ENCODE measurements around the gene LIMA1. TPM values are rescaled to one million over a fixed set of nuclear protein-coding genes. Genes with fewer than 3 reads are reported as not detected.

Gene LIMA1
- total RNA-seq, 1 donor from 2014 or later, result 17.1 TPM

DNA sequence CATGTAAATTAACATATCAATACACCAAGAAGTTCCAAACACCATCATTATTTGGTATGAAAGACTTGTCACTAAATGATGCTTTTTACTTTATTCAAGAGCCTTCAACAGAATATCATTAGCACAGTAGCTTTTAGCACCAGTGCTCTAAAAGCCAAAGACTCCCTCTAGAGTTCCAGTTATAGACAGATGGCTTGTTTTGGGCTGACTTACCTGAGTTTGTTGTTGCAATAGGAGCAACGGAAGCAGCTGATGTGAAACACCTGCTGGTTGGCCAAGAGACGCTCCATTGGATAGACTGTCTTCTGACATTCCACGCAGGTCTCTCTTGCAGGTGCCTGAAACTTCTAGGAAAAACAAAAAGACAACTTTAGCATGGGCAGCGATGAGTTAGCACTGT is 101.6 kb downstream of the LIMA1 start:
- Histone ChIP-seq H3K27ac (replicated peaks) (no peak overlapping the region), H3K4me3 (no peak overlapping the region), H3K36me3 (peaks cover 52% of the 10 kb centered on the region), H3K9me3 (replicated peaks) (no peaks in the 10 kb centered on the region), H3K27me3 (ENCODE audit: low read depth) (no peaks in the 10 kb centered on the region), H3K4me1 (peaks cover 35% of the 10 kb centered on the region)
- intact Hi-C loops (cut with micrococcal nuclease), result no loop called here
- DNase-seq, result no peak
- TF ChIP-seq, protein P1, sequence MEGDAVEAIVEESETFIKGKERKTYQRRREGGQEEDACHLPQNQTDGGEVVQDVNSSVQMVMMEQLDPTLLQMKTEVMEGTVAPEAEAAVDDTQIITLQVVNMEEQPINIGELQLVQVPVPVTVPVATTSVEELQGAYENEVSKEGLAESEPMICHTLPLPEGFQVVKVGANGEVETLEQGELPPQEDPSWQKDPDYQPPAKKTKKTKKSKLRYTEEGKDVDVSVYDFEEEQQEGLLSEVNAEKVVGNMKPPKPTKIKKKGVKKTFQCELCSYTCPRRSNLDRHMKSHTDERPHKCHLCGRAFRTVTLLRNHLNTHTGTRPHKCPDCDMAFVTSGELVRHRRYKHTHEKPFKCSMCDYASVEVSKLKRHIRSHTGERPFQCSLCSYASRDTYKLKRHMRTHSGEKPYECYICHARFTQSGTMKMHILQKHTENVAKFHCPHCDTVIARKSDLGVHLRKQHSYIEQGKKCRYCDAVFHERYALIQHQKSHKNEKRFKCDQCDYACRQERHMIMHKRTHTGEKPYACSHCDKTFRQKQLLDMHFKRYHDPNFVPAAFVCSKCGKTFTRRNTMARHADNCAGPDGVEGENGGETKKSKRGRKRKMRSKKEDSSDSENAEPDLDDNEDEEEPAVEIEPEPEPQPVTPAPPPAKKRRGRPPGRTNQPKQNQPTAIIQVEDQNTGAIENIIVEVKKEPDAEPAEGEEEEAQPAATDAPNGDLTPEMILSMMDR (IDR thresholded peaks at IDR 0.05; ENCODE audit: borderline replicate concordance), result no peak

DNA sequence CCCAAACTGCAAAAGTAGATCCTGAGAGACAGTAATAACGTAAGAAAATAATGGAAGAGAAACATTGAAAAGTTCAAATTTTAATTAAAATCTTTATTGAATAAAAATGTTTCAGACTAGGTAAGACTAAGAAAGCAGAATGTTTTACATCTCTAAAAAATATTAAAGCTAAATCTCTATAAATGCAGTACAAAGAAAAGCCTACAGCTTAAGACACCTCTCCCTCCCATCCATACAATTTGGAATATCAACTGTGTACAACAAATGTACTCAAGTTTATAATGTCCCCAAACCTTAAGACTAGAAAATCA is 107.6 kb downstream of the LIMA1 start:
- intact Hi-C loops (cut with micrococcal nuclease), result loop anchor here (5.0 kb wide), 1 partner anchor 98 kb away; no protein-coding TSS in a partner anchor
- Histone ChIP-seq H3K9me3 (replicated peaks) (no peaks in the 10 kb centered on the region), H3K36me3 (peaks cover 42% of the 10 kb centered on the region), H3K4me3 (no peak overlapping the region), H3K27ac (replicated peaks) (no peak overlapping the region), H3K27me3 (ENCODE audit: low read depth) (no peaks in the 10 kb centered on the region), H3K4me1 (no peaks in the 10 kb centered on the region)
- TF ChIP-seq, protein P1 (IDR thresholded peaks at IDR 0.05; ENCODE audit: borderline replicate concordance), result no peak
- DNase-seq, result no peak

DNA sequence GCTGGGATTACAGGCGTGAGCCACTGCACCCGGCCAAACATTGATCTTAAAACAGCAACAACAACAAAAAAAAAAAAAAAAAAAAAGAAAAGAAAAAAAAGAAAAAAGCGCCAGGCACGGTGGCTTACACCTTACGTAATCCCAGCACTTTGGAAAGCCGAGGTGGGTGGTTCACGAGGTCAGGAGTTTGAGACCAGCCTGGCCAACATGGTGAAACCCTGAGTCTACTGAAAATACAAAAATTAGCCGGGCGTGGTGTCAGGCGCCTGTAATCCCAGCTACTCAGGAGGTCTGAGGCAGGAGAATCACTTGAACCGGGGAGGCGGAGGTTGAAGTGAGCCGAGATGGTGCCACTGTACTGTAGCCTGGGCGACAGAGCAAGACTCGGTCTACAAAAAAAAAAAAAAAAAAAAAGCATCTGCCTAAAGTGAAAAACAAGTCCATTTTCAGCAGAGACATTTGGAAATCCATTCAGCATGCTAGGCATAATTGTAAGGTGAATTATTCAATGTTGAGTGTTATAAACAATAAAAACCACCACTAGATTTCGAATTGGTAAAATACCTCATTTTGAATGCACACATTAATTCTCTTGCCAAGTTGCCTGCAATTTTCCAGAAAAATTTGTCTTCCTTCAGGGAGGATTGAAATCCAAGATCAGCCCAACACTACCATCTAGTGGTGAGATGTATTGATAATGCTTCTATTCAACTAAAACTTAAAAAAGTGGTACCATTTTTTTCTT is 108.2 kb downstream of the LIMA1 start:
- Histone ChIP-seq H3K36me3 (peaks cover 37% of the 10 kb centered on the region), H3K27ac (replicated peaks) (no peak overlapping the region), H3K27me3 (ENCODE audit: low read depth) (no peaks in the 10 kb centered on the region), H3K4me1 (no peaks in the 10 kb centered on the region), H3K9me3 (replicated peaks) (no peaks in the 10 kb centered on the region), H3K4me3 (no peak overlapping the region)
- DNase-seq, result no peak
- TF ChIP-seq, protein P1 (IDR thresholded peaks at IDR 0.05; ENCODE audit: borderline replicate concordance), result peak; percentile 75
- intact Hi-C loops (cut with micrococcal nuclease), result loop anchor here (5.0 kb wide), 1 partner anchor 98 kb away; no protein-coding TSS in a partner anchor

DNA sequence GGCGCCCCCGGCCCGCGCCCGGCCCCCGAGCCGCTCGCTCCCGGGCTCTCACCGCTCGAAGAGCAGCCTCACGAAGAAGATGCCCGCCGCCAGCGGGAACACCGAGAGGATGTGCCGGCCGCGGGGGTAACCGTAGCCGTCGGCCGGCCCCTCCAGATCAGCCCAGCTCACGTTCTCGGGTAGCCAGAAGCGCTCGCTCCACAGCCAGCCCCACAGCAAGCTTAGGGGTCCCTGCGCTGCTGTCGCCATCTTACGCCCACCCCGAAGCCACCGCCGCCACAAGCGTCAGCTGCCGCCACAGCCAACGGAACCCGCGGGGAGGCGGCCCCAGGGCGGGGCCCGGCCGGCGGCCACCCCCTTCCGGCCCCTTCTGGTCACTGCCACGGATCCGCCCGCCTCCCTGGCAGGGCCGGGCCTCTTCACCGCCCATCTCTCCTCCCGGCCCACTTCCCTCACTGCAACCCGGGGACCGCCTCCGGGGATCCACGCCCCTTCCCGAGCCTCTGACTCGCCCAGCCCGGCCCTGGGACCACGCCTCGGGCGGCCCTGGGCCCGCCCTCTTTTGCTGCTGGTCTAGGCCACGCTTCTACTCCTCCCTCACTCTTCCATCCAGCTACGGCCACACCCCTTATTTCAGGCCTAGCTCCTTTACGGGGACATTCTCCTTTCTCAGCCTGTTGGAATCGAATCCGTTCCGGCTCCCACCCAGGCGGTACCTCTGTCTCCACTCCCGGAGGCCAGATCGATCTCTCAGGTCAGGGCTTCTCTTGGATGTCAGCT is 116.1 kb downstream of the LIMA1 start, which contains the start of gene CERS5:
CERS5 (minus strand) TSS at position 321 of the 780 bp plus-strand sequence; CDS start at position 249, 72 bp downstream.
- TF ChIP-seq, protein P1 (IDR thresholded peaks at IDR 0.05; ENCODE audit: borderline replicate concordance), result peak; percentile 46
- DNase-seq, result peak; percentile 99
- H3K36me3 ChIP-seq, result no peaks in the 10 kb centered on the region
- H3K27me3 ChIP-seq (ENCODE audit: low read depth), result no peaks in the 10 kb centered on the region
- H3K9me3 ChIP-seq (replicated peaks), result no peaks in the 10 kb centered on the region
- intact Hi-C loops (cut with micrococcal nuclease), result no loop called here
- peak within 1 kb of the TSS; percentile 93 for H3K27ac ChIP-seq (replicated peaks)
- peak within 1 kb of the TSS; percentile 98 for H3K4me3 ChIP-seq
- peaks cover 28% of the 10 kb centered on the region for H3K4me1 ChIP-seq

DNA sequence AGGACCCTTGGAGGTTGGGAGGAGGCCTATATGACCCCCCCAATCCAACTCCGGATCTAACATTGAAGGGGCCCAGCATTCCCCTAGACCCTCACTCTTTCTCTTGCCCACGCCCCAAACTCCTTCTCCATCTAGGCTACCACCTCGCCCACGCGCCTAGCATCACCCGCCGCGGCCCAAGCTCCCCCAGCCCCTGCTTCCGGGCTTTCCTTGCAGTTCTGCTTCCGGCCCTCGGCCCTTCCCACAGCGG is 116.6 kb downstream of the LIMA1 start:
- H3K27me3 ChIP-seq (ENCODE audit: low read depth), result no peaks in the 10 kb centered on the region
- peak overlapping the region; percentile 98 for H3K4me3 ChIP-seq
- no peaks in the 10 kb centered on the region for H3K9me3 ChIP-seq (replicated peaks)
- H3K27ac ChIP-seq (replicated peaks), result peak overlapping the region; percentile 93
- no peaks in the 10 kb centered on the region for H3K36me3 ChIP-seq
- TF ChIP-seq, protein P1 (IDR thresholded peaks at IDR 0.05; ENCODE audit: borderline replicate concordance), result no peak
- intact Hi-C loops (cut with micrococcal nuclease), result no loop called here
- peaks cover 29% of the 10 kb centered on the region for H3K4me1 ChIP-seq
- peak; percentile 32 for DNase-seq
